GM12878 (cell line): ENCODE measurements around the gene GPRC5B. TPM values are rescaled to one million over a fixed set of nuclear protein-coding genes. Genes with fewer than 3 reads are reported as not detected.

ENCODE experiments used
- ATAC-seq: fragments of 200-7000 bp; cut with Tn5 transposase; 3 replicates; pipeline ENCODE4 v1.9.1; 2020; ENCODE audit warnings: mild to moderate bottlenecking, moderate library complexity
- BruUV-seq: library from RNA; stranded (reverse); fragments of 400-500 nt; replicated peaks from 2 replicates; lab custom pipeline; 2021; lab: Mats Ljungman, UMichigan
- CTCF ChIA-PET: fragments of 300-600 bp; sonication (Branson Sonifier 250); formaldehyde crosslinking; extraction: SDS; loops from one replicate; lab custom pipeline; 2021; ENCODE audit warnings: inconsistent platforms; lab: Yijun Ruan, JAX
- POLR2A ChIA-PET: fragments of 350-600 bp; formaldehyde crosslinking; extraction: SDS; loops from one replicate; lab custom pipeline; 2021; ENCODE audit warnings: inconsistent platforms; lab: Charles Lee
- RAD21 ChIA-PET: fragments of 300-600 bp; sonication (Branson Sonifier 250); formaldehyde crosslinking; loops from one replicate; lab custom pipeline; 2023; ENCODE audit warnings: antibody characterized with exemption; ENCODE audit not compliant: unreplicated experiment; lab: Charles Lee
- SMC1A ChIA-PET: fragments of 300-600 bp; sonication (Branson Sonifier 250); formaldehyde crosslinking; loops from one replicate; lab custom pipeline; 2023; ENCODE audit not compliant: unreplicated experiment, uncharacterized antibody; lab: Charles Lee
- DNase-seq: peaks from one replicate; pipeline ENCODE4 v3.0.0-alpha.2; 2011; ENCODE audit warnings: low read depth, low spot score
- FAIRE-seq: peaks from 3 replicates; lab custom pipeline; 2011; peaks lifted over from hg19 to GRCh38; lab: Jason Lieb, UNC
- H2AFZ ChIP-seq: 2 replicates; pipeline ENCODE4 v1.6.0; 2011; ENCODE audit warnings: low read depth, low read length, control low read depth; ENCODE audit not compliant: control insufficient read depth
- H3K27ac ChIP-seq: 2 replicates; pipeline ENCODE4 v1.5.1; 2011; ENCODE audit warnings: control low read depth; ENCODE audit not compliant: control insufficient read depth, insufficient read depth
- H3K27me3 ChIP-seq, 2 experiments: replicated peaks in 1 of 2; 2 replicates each; pipeline versions ENCODE4 v1.6.0 to v1.6.1; 2011; ENCODE audit warnings: low read length in 1 of 2; ENCODE audit not compliant: control insufficient read depth in 2 of 2, insufficient read depth in 2 of 2
- H3K36me3 ChIP-seq, 2 experiments: 2 replicates each; pipeline ENCODE4 v1.5.1; 2011; ENCODE audit warnings: low read length in 1 of 2; ENCODE audit not compliant: control insufficient read depth in 2 of 2, insufficient read depth in 2 of 2
- H3K4me1 ChIP-seq: 2 replicates; pipeline ENCODE4 v1.6.1; 2011; ENCODE audit warnings: mild to moderate bottlenecking, low read length, moderate library complexity, mixed read lengths; ENCODE audit not compliant: control insufficient read depth, insufficient read depth
- H3K4me2 ChIP-seq: 2 replicates; pipeline ENCODE4 v1.6.0; 2011; ENCODE audit warnings: control low read depth; ENCODE audit not compliant: control insufficient read depth, insufficient read depth
- H3K4me3 ChIP-seq: fragments of 200-600 bp; sonication (generic); 2 replicates; pipeline ENCODE4 v1.5.1; 2016
- H3K79me2 ChIP-seq: 2 replicates; pipeline ENCODE4 v1.6.0; 2011; ENCODE audit warnings: low read length; ENCODE audit not compliant: control insufficient read depth, insufficient read depth
- H3K9ac ChIP-seq: 2 replicates; pipeline ENCODE4 v1.8.0; 2011; ENCODE audit warnings: low read length, control low read depth, mixed read lengths; ENCODE audit not compliant: control insufficient read depth, insufficient read depth
- H3K9me3 ChIP-seq: replicated peaks from 3 replicates; pipeline ENCODE4 v1.5.1; 2011; ENCODE audit warnings: mild to moderate bottlenecking, low read length; ENCODE audit not compliant: control insufficient read depth, insufficient read depth
- H4K20me1 ChIP-seq: 2 replicates; pipeline ENCODE4 v1.6.0; 2011; ENCODE audit not compliant: control insufficient read depth, insufficient read depth
- PKNOX1 ChIP-seq: fragments of 450-650 bp; IDR thresholded peaks from 2 replicates; pipeline ENCODE4 v1.6.1; 2016; ENCODE audit warnings: mild to moderate bottlenecking
- POLR2A ChIP-seq: IDR thresholded peaks from 2 replicates; pipeline ENCODE4 v1.6.1; 2011; ENCODE audit warnings: low read depth, mild to moderate bottlenecking, low read length
- RUNX3 ChIP-seq: IDR thresholded peaks from 2 replicates; pipeline ENCODE4 v1.6.1; 2012; ENCODE audit warnings: low read length, inconsistent platforms
- WGBS: methylation state at CpG from one replicate; pipeline ENCODE4 v1.1.6; 2016; ENCODE audit warnings: low lambda C conversion rate; ENCODE audit not compliant: insufficient replicate concordance, insufficient coverage; ENCODE audit errors: missing lambda C conversion rate; 5-methylcytosine and 5-hydroxymethylcytosine counted together
- in situ Hi-C: fragments of 300-500 bp; cut with MboI; formaldehyde crosslinking; loops from 9 replicates; pipeline ENCODE4 v1.14.3; 2018; ENCODE audit warnings: mixed read lengths
- intact Hi-C: fragments of 100-400 bp; cut with micrococcal nuclease; formaldehyde crosslinking; loops from one replicate; pipeline ENCODE4 v1.14.2; 2022; ENCODE audit not compliant: unreplicated experiment
- polyA plus RNA-seq, 11 experiments: library from polyadenylated mRNA; depleted of rRNA in 4 of 11; unstranded in 6 of 11; stranded (reverse) in 5 of 11; fragments of >200 nt; fragmentation: Nextera tagmentation in 4 of 11; fragmentation: Illumina TruSeq in 1 of 11; extraction: Ambion mirVana in 4 of 11; extraction: Trizol in 1 of 11; gene quantifications; 1 replicate in 1 of 11; 2 replicates in 10 of 11; pipeline versions ENCODE4 v1.2.1 to v1.2.3, GENCODE V29; 2011 to 2016; ENCODE audit warnings: inconsistent platforms in 2 of 11, missing spikeins in 2 of 11, low read depth in 1 of 11
- total RNA-seq, 4 experiments: library from RNA; depleted of rRNA in 3 of 4; stranded (reverse); fragments of >200 nt in 3 of 4; fragmentation: Illumina TruSeq in 1 of 4; extraction: Trizol in 1 of 4; gene quantifications; 2 replicates each; pipeline versions ENCODE4 v1.2.1 to v1.2.3, GENCODE V29; 2013 to 2021
- TF ChIP-seq, protein P1 (sequence below): IDR thresholded peaks from 2 replicates; pipeline ENCODE4 v1.6.1; 2011; ENCODE audit warnings: mild to moderate bottlenecking, low read depth, low read length, moderate library complexity; ENCODE audit not compliant: insufficient replicate concordance

The GPRC5B gene
- total and polyA plus RNA-seq, 10 of the 15 experiments (the other 5 are each of a cell fraction or from before 2014, with no cell fraction given), result 0.01 to 0.42 (median 0.15) TPM; not detected in 2

DNA sequence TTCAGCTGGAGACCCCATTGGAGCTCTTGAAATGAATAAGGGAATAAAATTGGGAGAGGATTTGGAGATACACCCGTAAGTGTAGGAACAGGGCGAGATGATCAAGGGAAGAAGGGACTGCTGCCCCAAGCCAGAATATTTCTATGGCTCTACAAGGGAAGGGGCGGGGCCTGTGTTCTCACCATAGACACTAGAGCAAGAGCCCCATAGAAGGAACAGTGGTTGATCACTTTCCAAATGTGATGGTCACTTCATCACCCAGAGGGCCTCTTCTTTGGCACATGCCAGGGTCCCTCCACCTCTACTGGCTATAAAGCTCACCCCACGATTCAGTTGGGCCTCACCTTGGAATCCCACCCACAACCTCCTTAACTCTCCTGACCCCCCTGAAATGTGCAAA lies 25.0 kb downstream of the GPRC5B start (continued):
- TF ChIP-seq, protein P1, sequence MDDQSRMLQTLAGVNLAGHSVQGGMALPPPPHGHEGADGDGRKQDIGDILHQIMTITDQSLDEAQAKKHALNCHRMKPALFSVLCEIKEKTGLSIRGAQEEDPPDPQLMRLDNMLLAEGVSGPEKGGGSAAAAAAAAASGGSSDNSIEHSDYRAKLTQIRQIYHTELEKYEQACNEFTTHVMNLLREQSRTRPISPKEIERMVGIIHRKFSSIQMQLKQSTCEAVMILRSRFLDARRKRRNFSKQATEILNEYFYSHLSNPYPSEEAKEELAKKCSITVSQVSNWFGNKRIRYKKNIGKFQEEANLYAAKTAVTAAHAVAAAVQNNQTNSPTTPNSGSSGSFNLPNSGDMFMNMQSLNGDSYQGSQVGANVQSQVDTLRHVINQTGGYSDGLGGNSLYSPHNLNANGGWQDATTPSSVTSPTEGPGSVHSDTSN, result no peak

DNA sequence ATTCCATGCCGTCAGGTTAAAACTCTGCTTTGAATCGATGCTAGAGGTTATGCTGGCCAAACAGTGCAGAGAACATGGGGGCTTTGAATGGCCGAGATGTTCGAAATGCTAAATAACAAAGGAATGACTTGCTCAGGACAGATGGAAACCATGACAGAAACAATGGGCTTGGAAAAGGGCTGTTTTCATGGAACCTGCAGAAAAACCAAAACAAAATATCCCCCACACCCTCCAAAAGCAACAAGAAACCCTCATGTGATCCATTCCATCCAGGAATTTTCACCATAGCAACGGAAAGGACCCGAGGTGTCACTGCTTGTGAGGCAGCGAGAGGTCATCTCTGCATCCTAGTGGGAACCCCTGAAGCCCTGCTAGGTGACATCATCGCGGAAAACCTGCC lies 25.5 kb downstream of the GPRC5B start:
- CTCF ChIA-PET, result no interaction called here
- H3K4me1 ChIP-seq, result no peaks in the 10 kb centered on the region
- no peak overlapping the region for H3K4me3 ChIP-seq
- H3K9ac ChIP-seq, result no peak overlapping the region
- H3K79me2 ChIP-seq, result no peaks in the 10 kb centered on the region
- DNase-seq (no peak), FAIRE-seq (no peak), ATAC-seq (no peak)
- no peaks in the 10 kb centered on the region for H3K9me3 ChIP-seq
- H3K36me3 ChIP-seq, result no peaks in the 10 kb centered on the region
- H2AFZ ChIP-seq, result no peak overlapping the region
- SMC1A ChIA-PET, result no interaction called here
- H3K27ac ChIP-seq, result no peak overlapping the region
- intact Hi-C loops (loop anchor here (10.0 kb wide), 1 partner anchor 54 kb away; no protein-coding TSS in a partner anchor), in situ Hi-C loops (no loop called here)
- WGBS, result 45% methylated on average over 9 of the region's 9 CpGs
- POLR2A ChIA-PET, result no interaction called here
- H4K20me1 ChIP-seq, result no peaks in the 10 kb centered on the region
- RAD21 ChIA-PET, result no interaction called here
- TF ChIP-seq RUNX3, result no peak
- no peak for TF ChIP-seq POLR2A
- no peak for TF ChIP-seq PKNOX1
- no TSS peak for BruUV-seq
- H3K27me3 ChIP-seq, result no peaks in the 10 kb centered on the region
- no peak overlapping the region for H3K4me2 ChIP-seq
